Dedifferentiated amniotic fluid mesenchymal stem cell (primary cell): ENCODE results near the gene CRK.
"Not testable (repeated sequence)": the region's sequence is repeated elsewhere in the genome, so short reads cannot be mapped to it uniquely, and the experiment has no call there.

Experiments
- DNase-seq: peaks from one replicate; pipeline ENCODE4 v3.0.0-alpha.2; 2016; ENCODE audit errors: extremely low spot score

Gene CRK

DNA sequence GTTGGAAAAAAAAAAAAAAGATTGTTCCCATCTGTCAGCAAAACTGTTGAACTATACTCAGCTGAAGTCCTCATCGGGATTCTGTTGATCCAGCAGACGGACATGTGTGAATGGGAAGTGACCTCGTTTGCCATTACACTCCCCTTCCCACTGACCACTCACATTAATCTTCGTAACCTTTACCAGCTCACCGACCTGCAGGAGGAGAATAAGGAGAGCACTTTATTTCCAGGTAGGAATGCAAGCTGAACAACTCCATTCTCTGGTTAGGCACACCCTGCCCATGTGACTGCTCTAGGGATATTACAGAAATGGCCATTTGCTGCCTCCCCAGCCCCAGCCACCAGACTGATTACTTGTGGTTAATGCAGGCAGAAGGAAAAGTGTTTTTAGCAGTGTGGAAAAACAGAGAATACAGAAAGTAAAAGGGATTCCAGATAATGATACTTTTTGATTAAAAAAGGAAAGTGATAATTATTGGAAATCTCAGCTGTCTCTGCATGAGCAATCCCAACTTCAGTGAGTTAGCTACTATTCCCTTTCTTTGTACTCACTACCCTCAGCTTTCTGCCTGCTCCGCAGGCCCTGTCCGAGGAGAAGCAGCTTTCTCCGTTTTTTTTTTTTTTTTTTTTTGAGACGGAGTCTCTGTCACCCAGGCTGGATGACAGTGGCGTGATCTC, 32.4 kb downstream of the CRK start:
- DNase-seq: no peak

DNA sequence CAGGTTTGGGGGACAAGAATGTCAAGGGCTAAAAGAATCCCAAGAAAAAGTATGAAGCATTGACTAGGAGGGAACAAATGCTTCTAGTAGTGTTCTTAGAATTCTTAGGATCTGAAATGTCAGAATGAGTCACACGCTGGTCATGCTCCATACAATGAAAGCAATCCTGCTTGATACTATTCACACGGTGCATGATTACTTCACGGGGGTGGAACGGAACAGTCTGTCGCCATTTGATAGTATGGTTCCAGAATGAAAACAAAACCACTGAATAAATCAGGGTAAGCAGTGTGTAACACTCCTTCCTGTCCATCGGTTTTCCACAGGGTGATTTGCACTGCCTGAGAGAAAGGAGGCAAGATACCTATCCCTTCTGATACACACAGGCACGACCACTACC, 33.1 kb downstream of the CRK start:
- DNase-seq: peak; percentile 89

- no peak for DNase-seq
Measured at GRCh38 chr17:1421470-1421869, 34.6 kb downstream of the CRK start.

- no peak for DNase-seq
Measured at GRCh38 chr17:1420981-1421380, 35.1 kb downstream of the CRK start.

GRCh38 chr17:1420163-1420562, 35.9 kb downstream of the CRK start:
- DNase-seq: no peak

DNA sequence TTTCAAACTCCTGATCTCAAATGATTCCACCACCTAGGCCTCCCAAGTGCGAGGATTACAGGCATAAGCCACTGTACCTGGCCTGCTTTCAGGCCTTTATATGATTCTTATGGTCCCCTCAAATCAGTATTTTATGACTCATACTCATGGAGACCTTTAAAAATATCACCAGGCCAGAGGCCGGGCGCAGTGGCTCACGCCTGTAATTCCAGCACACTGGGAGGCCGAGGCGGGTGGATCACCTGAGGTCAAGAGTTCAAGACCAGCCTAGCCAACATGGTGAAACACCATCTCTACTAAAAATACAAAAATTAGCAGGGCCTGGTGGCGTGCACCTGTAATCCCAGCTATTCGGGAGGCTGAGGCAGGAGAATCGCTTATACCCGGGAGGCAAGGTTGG, 37.6 kb downstream of the CRK start:
- not testable (repeated sequence) for DNase-seq

DNA sequence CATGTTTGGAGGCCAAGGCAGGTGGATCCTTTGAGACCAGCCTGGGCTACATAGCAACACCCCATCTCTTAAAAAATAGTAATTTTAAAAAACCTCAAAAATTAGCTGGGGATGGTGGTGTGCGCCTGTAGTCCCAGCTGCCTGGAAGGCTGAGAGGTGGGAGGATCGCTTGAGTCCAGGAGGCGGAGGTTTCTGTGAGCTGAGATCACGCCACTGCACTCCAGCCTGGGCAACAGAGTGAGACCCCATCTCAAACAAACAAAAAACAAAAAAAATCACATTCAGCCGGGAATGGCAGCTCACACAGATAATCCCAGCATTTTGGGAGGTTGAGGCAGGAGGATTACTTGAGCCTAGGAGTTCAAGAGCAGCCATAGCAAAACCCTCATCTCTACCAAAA, 39.6 kb downstream of the CRK start:
- no peak for DNase-seq

- DNase-seq: no peak
Measured at GRCh38 chr17:1414634-1415033, 41.4 kb downstream of the CRK start.

DNA sequence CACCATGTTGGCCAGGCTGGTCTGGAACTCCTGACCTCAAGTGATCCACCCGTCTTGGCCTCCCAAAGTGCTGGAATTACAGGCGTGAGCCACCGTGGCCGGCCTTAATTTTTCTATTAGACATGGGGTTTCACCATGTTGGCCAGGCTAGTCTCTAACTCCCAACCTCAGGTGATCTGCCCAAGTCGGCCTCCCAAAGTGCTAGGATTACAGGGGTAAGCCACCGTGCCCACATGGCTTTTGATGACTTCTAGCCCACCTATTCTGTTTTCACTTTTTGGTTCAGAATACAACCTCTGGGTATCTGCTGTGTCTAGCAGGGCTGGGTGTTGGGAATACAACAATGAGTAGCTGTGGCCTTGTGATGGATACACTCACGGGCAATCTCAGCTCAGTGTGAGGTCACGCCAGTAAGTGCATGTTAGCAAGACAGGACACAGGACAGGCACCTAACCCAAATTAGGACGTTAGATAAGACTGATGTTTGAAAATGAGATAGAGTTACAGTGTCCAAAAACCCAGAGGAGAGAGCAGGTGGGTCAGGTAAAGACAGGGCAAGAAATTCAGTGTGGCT, 41.9 kb downstream of the CRK start:
- DNase-seq: no peak

GRCh38 chr17:1413281-1413791, 42.7 kb downstream of the CRK start:
- peak; percentile 54 for DNase-seq

DNA sequence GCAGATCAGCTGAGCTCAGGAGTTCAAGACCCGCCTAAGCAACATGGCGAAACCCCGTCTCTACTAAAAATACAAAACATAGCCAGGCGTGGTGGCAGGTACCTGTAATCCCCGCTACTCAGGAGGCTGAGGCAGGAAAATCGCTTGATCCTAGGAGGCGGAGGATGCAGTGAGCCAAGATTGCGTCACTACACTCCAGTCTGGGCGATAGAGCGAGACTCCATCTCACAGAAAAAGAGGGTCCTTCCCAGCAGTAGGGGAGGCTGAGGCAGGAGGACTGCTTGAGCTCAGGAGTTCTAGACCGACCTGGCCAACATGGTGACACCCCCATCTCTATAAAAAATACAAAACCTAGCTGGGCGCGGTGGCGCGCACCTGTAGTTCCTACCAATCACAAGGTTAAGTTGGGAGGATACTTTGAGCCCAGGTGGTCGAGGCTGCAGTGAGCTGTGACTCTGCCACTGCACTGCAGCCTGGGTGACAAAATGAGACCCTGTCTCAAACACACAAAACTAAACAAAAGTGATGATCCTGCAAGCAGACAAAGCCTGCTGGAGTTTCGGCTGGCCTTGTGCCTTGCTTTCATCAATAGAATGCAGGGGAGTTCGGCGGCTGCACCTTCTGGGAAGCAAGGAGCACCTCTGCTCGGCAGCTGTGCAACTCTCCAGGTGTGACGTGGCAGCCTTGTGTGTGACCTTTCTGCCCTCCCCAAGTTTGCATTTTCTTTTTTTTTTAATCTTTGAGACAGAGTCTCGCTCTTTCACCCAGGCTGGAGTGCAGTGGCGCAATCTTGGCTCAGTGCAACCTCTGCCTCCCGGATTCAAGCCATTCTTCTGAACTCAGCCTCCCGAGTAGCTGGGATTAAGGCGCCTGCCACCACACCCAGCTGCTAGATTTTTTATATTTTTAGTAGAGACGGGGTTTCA, 43.6 kb downstream of the CRK start:
- DNase-seq: no peak

DNA sequence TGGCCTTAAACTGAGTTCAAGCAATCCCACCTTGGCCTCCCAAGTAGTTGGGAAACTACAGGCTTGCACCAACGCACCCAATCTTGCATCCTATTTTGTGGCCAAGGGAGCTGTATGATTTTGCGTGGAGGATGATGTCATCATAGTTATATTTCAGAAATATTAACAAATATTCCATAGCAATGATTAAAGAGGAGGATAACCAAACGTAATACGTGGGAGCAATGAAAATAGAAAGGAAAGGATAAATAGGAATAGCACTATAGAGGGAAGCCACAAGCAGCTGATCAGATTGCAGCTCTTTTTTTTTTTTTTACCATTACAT, 53.8 kb downstream of the CRK start:
- DNase-seq: no peak

GRCh38 chr17:1399679-1400512, 56.1 kb downstream of the CRK start, which contains the start of gene YWHAE:
Gene YWHAE (minus strand): TSS chr17:1400222. CDS start chr17:1400110, 112 bp downstream.
- peak; percentile 95 for DNase-seq

DNA sequence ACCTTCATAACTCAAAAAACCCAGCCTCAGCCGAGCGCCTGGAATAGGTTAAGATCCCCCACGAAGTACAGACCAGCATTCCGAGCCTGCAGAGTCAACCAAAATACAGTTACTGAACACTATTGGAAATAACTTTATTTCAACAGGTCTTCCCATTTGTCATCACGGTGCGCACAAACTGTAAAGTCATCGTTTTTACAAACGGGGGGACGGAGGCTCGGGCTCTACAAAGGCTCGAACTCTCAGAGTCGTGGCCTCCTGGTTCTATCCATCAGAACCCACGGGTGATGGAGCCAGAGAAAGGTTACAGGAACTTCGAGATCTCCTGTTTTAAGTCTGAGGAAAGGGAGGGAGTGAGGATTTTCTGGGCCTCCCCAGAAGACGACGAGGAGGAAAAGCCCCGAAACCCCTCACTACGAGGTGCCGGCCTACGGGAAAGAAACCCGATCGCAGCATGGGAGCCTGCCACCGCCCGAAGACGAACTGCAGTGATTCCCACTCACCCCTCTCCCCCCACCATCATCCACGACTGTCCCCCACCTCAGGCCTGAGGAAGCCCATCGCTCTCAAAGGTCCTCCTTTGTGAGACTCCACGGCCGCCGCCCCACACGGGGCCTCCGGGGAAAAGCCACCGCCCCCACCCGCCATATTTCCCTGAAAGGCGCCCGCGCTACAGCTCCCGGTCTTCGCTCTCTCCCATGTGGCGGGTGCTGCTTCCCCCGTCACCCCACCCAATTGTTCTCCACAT, 56.9 kb downstream of the CRK start:
- peak; percentile 28 for DNase-seq

DNA sequence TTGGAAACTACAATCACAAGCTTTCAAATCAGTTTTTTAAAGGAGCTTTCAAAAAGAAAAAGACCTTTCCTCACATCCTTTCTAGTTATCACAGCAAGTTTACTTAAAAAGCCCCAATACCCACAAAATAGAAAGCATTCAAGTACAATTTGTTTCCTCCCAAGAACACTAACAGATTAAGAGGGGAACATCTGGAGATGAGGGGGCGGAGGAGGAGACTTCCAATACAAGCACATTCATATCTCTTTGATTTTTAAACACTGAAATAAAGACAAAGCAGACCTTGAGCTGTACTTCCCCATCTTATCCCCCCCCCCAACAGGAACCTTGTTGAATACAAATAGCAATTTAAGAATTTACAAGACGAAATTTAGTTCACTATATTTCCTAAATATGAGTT, 58.0 kb downstream of the CRK start:
- DNase-seq: no peak

GRCh38 chr17:1395876-1396665, 60.0 kb downstream of the CRK start:
- DNase-seq: not testable (repeated sequence)

DNA sequence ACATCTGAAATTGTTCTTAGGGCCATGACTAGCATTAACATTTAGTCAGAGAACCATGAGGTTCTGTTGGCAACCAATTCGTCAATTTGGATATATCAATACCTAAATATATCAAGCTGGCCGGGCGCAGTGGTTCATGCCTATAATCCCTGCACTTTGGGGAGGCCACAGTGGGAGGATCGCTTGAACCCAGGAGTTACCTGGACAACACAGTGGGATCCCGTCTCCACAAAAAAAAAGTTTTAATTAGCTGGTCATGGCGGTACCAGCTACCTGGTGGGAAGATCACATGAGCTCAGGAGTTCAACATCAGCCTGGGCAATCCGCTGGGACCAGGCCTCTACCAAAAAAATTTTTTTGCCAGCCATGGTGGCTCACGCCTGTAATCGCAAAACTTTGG, 64.5 kb downstream of the CRK start:
- DNase-seq: no peak

- peak; percentile 55 for DNase-seq
Measured at GRCh38 chr17:1390432-1391367, 65.3 kb downstream of the CRK start.
